Stimulated activated CD4-positive, alpha-beta T cell treated with anti-CD3 and anti-CD28 coated beads, Interleukin-15, amount 100 ng/mL, for 24 hours (primary cell): ENCODE measurements around the gene KBTBD4.
A peak's percentile ranks its signal among the peaks of the same experiment; 100 is the strongest.

ENCODE experiments used
- DNase-seq: peaks from one replicate; pipeline ENCODE4 v3.0.0-alpha.2; 2020

KBTBD4 gene

GRCh38 chr11:47578524-47579494 lies at the start of gene KBTBD4, which contains the start of gene NDUFS3:
Gene KBTBD4 (minus strand): TSS chr11:47578970. CDS start chr11:47578951, 19 bp downstream.
Gene NDUFS3 (plus strand): TSS chr11:47579074. CDS start chr11:47579092, 18 bp downstream.
- peak; percentile 91 for DNase-seq

GRCh38 chr11:47628026-47628425 lies 49.3 kb upstream of the KBTBD4 start:
- DNase-seq = no peak

GRCh38 chr11:47626234-47626633 lies 47.5 kb upstream of the KBTBD4 start:
- no peak for DNase-seq

- no peak for DNase-seq
Measured at GRCh38 chr11:47620836-47621378, 42.1 kb upstream of the KBTBD4 start.

GRCh38 chr11:47617417-47617809 lies 38.6 kb upstream of the KBTBD4 start:
- DNase-seq = no peak

GRCh38 chr11:47616726-47617416 lies 38.1 kb upstream of the KBTBD4 start:
- peak; percentile 19 for DNase-seq

- DNase-seq = no peak
Measured at GRCh38 chr11:47615249-47615648, 36.5 kb upstream of the KBTBD4 start.

GRCh38 chr11:47611348-47611794 lies 32.6 kb upstream of the KBTBD4 start:
- DNase-seq = no peak

GRCh38 chr11:47609675-47610074 lies 30.9 kb upstream of the KBTBD4 start:
- no peak for DNase-seq

- no peak for DNase-seq
Measured at GRCh38 chr11:47607380-47607779, 28.6 kb upstream of the KBTBD4 start.

GRCh38 chr11:47606731-47607130 lies 28.0 kb upstream of the KBTBD4 start:
- DNase-seq = no peak

GRCh38 chr11:47605921-47606320 lies 27.2 kb upstream of the KBTBD4 start:
- DNase-seq = no peak

- DNase-seq = no peak
Measured at GRCh38 chr11:47603295-47603694, 24.5 kb upstream of the KBTBD4 start.

GRCh38 chr11:47599902-47600301 lies 21.1 kb upstream of the KBTBD4 start:
- no peak for DNase-seq

GRCh38 chr11:47595967-47596366 lies 17.2 kb upstream of the KBTBD4 start:
- no peak for DNase-seq

- DNase-seq = no peak
Measured at GRCh38 chr11:47595029-47595428, 16.3 kb upstream of the KBTBD4 start.

GRCh38 chr11:47593934-47594855 lies 15.4 kb upstream of the KBTBD4 start, which contains the start of gene C1QTNF4:
Gene C1QTNF4 (minus strand): TSS chr11:47594411. CDS start chr11:47590810, 3,601 bp downstream.
- no peak for DNase-seq

GRCh38 chr11:47593492-47593933 lies 14.7 kb upstream of the KBTBD4 start:
- DNase-seq = no peak

GRCh38 chr11:47592970-47593369 lies 14.2 kb upstream of the KBTBD4 start:
- DNase-seq = no peak

- no peak for DNase-seq
Measured at GRCh38 chr11:47592251-47592650, 13.5 kb upstream of the KBTBD4 start.

GRCh38 chr11:47591764-47592163 lies 13.0 kb upstream of the KBTBD4 start:
- DNase-seq = no peak
